ENCODE data around the gene ABCA3.

DNA sequence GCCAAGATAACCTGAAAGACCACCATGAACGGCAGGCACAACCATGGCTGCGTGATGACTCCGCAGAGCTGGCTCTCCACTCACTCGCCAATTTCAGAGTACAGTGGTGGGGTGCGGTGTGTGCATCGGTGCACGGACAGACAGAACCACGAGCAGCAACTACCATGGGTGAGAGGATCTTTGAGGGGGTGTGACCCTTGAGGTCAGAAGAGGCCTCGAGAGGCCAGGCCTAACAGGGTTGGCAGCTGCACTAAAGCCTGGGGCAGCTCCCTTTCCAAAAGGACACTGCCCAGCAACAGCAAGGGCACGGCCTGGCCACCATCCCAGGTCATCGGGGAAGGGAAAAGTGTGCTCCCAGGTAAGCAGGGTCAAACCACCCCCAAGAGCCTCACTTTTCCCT is 87.2 kb downstream of the ABCA3 start:
- no peak for TF ChIP-seq CTCF (IDR thresholded peaks at IDR 0.05)
- TF ChIP-seq POLR2A (IDR thresholded peaks at IDR 0.05): no peak

All from adrenal gland (tissue), 5 donors.